NT2/D1 (cell line): ENCODE results near the gene EZH2.

Source experiments
- DNase-seq: peaks from one replicate; pipeline ENCODE4 v3.0.0-alpha.2; 2011; ENCODE audit warnings: low read depth, low spot score
- H3K27me3 ChIP-seq: 2 replicates; pipeline ENCODE4 v1.6.0; 2011; ENCODE audit warnings: mild to moderate bottlenecking; ENCODE audit not compliant: insufficient read length, insufficient read depth
- H3K36me3 ChIP-seq: 2 replicates; pipeline ENCODE4 v1.6.1; 2011; ENCODE audit warnings: mild to moderate bottlenecking, low read length, mixed read lengths; ENCODE audit not compliant: insufficient read depth, insufficient read length
- H3K4me1 ChIP-seq: 2 replicates; pipeline ENCODE4 v1.5.1; 2011; ENCODE audit not compliant: insufficient read depth, insufficient read length
- H3K4me3 ChIP-seq: 2 replicates; pipeline ENCODE4 v1.5.1; 2011; ENCODE audit warnings: low read depth; ENCODE audit not compliant: insufficient read length
- H3K9ac ChIP-seq: 2 replicates; pipeline ENCODE4 v1.6.0; 2011; ENCODE audit warnings: low read depth; ENCODE audit not compliant: insufficient read length
- H3K9me3 ChIP-seq: 2 replicates; pipeline ENCODE4 v1.5.1; 2011; ENCODE audit warnings: mild to moderate bottlenecking, low read length; ENCODE audit not compliant: insufficient read depth
- SUZ12 ChIP-seq: IDR thresholded peaks from 2 replicates; pipeline ENCODE4 v1.6.1; 2011; ENCODE audit not compliant: insufficient read length, insufficient read depth; ENCODE audit errors: extremely low read depth
- YY1 ChIP-seq: IDR thresholded peaks from 2 replicates; pipeline ENCODE4 v1.6.1; 2011; ENCODE audit not compliant: insufficient read length, insufficient read depth
- ZNF274 ChIP-seq: IDR thresholded peaks from 2 replicates; pipeline ENCODE4 v1.6.1; 2011; ENCODE audit warnings: mild to moderate bottlenecking, low read depth, low read length

Gene EZH2

DNA sequence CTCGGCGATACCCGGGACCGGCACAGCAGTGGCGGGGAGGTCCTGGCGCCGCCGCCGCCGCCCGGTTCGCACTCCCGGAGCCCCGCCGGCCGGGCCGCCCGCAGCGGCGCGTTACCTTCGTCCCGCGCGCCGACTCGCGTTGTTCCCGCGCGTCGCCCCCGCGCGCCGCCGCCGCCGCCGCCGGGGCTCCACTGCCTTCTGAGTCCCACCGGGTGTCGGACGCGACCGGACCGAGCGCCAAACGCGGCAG lies at the start of gene EZH2:
Gene EZH2, minus strand, starts transcription at position 243 of the 250 bp plus-strand sequence. CDS start 36,993 bp downstream, outside the sequence.
- no peaks in the 10 kb centered on the region for H3K9me3 ChIP-seq
- TF ChIP-seq YY1 (no peak), ZNF274 (no peak), SUZ12 (no peak)
- H3K27me3 ChIP-seq = no peaks in the 10 kb centered on the region
- peaks cover 3% of the 10 kb centered on the region for H3K36me3 ChIP-seq
- peak within 1 kb of the TSS; percentile 83 for H3K9ac ChIP-seq
- no peak for DNase-seq
- no peaks in the 10 kb centered on the region for H3K4me1 ChIP-seq
- H3K4me3 ChIP-seq = peak within 1 kb of the TSS; percentile 60

DNA sequence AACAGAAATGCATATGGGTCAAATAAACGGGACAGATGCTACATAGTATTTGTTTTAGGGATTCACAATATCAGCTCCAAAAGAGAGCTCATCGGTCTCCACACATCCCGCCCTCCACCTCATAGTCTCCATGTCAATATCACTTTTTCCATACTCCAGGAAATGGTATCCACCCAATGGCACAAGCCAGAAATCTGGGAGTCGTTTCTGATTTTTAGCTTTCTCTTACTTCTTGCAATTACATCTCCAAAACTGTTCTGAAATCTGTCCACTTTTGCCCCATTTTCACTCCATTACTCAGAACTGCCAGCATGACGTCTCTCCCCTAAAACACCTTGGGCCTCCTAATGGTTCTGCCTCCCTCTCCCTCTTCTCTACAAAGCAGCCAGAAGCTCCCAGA lies 47.4 kb upstream of the EZH2 start:
- Histone ChIP-seq H3K36me3 (no peaks in the 10 kb centered on the region), H3K4me3 (no peak overlapping the region), H3K9me3 (no peaks in the 10 kb centered on the region), H3K27me3 (no peaks in the 10 kb centered on the region), H3K9ac (no peak overlapping the region), H3K4me1 (no peaks in the 10 kb centered on the region)
- DNase-seq = no peak
- TF ChIP-seq YY1 = no peak
- no peak for TF ChIP-seq ZNF274
- TF ChIP-seq SUZ12 = no peak

DNA sequence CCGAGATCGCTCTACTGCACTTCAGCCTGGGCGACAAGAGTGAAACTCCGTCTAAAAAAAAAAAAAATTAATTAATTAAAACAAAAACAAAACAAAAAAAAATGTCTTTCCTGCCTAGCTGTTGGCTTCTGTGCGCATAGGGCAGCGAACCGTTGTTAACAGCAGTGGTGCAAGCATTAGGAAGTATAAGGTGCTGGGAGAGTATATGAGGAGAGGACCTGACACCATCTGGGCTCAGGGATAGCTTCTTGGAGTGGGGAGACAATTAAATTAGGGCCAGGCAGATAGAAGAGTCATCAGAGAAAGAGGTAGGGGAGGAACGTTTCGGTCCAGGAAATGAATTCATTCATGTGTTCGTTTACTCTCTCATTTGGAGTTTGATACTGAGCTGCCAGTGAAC lies 46.2 kb upstream of the EZH2 start:
- Histone ChIP-seq H3K9me3 (no peaks in the 10 kb centered on the region), H3K4me1 (no peaks in the 10 kb centered on the region), H3K9ac (no peak overlapping the region), H3K36me3 (no peaks in the 10 kb centered on the region), H3K4me3 (no peak overlapping the region), H3K27me3 (no peaks in the 10 kb centered on the region)
- no peak for TF ChIP-seq SUZ12
- TF ChIP-seq YY1 = no peak
- TF ChIP-seq ZNF274 = no peak
- no peak for DNase-seq

DNA sequence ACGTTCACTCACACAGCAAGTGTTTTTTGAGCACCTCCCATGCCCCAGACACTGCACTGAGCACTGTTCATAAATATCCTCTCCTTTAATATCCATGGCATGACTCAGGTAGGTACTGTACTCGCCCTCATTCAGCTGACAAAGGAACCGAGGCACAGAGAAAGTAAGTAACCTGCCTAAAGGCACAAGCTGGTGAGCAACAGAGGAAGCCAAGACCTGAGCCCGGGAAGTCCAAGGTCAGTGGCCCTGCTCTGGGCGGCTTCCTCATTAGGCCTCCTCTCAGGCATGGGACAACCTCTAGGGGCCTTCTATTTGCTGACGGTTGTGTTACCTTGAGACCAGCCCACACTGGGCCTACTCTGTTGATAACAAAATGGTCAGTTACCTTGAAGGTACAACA lies 45.1 kb upstream of the EZH2 start:
- no peak for DNase-seq
- no peaks in the 10 kb centered on the region for H3K27me3 ChIP-seq
- no peaks in the 10 kb centered on the region for H3K4me1 ChIP-seq
- H3K4me3 ChIP-seq = no peak overlapping the region
- H3K36me3 ChIP-seq = no peaks in the 10 kb centered on the region
- no peak overlapping the region for H3K9ac ChIP-seq
- TF ChIP-seq SUZ12 (no peak), YY1 (no peak), ZNF274 (no peak)
- H3K9me3 ChIP-seq = no peaks in the 10 kb centered on the region

DNA sequence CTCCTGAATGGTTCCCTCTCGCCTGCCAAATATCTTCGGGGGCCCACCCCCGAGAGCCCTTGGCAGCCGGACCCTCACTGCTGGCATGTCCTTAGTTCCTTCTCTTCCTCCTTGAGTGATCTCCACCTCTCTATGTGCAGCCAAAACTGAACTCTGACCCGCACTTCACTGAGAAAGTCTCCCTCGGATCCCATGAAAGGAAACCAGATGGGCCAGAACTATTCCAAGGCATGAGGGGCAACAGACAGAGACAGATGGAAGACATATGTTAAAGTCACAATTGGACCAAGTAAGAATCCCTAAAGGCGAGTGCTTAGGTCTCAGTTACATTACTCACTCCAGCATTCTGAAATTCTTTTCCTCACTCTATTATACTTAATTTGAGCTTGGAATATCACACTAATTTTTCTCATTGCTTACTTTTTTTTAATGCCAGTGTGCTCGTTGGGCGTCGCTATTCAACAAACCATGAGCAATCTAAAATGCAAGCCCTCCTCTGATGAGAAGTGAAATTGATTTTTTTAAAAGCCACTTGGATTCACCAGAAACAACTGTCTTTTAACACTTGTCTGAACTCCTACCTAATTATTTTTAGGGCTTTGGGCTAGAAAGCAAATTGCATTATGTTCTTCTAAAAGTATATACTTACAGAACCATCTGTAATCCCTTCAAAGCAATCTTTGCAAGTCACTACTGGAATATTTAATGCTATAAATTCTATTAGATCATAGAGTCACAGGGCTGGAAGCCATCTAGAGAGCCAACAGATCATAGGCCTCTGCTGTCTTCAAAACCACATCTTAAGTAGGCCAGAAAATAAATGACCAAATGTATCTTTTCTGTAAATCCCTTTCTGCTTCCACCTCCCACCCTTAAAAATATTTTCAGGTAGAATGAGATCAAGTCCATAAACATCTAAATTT lies 43.3 kb upstream of the EZH2 start:
- no peak for DNase-seq
- no peaks in the 10 kb centered on the region for H3K9me3 ChIP-seq
- no peak overlapping the region for H3K9ac ChIP-seq
- H3K4me3 ChIP-seq = no peak overlapping the region
- TF ChIP-seq ZNF274 (no peak), SUZ12 (no peak), YY1 (no peak)
- no peaks in the 10 kb centered on the region for H3K36me3 ChIP-seq
- no peaks in the 10 kb centered on the region for H3K4me1 ChIP-seq
- no peaks in the 10 kb centered on the region for H3K27me3 ChIP-seq

DNA sequence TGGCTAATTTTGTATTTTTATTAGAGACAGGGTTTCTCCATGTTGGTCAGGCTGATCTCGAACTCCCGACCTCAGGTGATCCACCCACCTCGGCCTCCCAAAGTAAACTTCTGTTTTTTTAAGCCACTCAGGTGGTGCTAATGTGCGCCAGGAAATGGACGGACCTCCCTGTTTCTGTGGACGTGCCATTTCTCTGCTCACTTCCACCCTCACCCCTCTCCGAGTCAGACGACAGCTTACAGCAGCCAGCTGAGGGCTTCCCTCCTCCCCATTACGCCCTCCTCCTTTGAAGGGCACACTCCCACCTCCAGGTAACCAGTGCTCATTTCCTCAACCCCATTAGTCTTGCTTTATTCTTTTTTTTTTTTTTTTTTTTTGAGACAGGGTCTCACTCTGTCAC lies 41.7 kb upstream of the EZH2 start:
- Histone ChIP-seq H3K27me3 (no peaks in the 10 kb centered on the region), H3K9ac (no peak overlapping the region), H3K4me3 (no peak overlapping the region), H3K36me3 (no peaks in the 10 kb centered on the region), H3K4me1 (no peaks in the 10 kb centered on the region), H3K9me3 (no peaks in the 10 kb centered on the region)
- DNase-seq = no peak
- TF ChIP-seq YY1 = no peak

DNA sequence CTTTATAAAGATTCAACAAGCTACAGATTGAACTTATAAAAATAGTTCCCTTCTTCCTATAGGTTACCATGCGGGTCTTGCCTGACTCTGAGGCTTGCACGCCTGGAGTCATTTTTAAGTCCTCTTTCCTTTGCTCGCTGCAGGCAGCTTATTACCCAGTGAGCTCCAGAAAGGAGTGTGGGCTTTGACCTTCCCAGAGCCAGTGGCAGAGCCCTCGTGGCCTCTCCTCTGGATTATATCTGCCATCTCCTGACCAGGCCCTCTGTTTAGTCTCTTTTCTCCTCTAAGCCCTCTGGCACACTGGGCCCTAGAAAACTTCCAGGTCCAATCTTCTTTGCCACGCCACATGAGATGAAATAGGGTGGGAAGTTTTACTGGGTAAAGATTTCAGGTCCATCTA lies 39.9 kb upstream of the EZH2 start:
- no peak for DNase-seq
- Histone ChIP-seq H3K9ac (no peak overlapping the region), H3K36me3 (no peaks in the 10 kb centered on the region), H3K4me3 (no peak overlapping the region), H3K4me1 (no peaks in the 10 kb centered on the region), H3K27me3 (no peaks in the 10 kb centered on the region), H3K9me3 (no peaks in the 10 kb centered on the region)
- TF ChIP-seq ZNF274 (no peak), SUZ12 (no peak), YY1 (no peak)

DNA sequence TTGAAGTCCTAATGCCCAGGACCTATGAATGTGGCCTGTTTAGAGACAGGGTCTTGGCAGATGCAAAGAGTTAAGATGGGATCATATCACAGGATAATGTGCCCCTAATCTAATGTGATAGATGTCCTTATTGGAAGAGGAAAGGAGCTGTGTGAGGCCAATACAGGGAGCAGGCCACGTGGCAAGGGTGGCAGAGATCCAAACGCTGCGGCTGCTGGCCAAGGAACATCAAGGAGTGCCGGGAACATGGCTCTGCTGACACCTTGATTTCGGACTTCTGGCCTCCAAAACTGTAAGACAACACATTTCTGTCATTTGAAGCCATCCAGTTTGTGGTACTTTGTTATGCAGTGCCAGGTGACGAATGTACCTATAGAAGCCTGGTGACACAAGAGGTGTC lies 37.7 kb upstream of the EZH2 start:
- Histone ChIP-seq H3K27me3 (no peaks in the 10 kb centered on the region), H3K36me3 (no peaks in the 10 kb centered on the region), H3K4me3 (no peak overlapping the region), H3K9ac (no peak overlapping the region), H3K9me3 (no peaks in the 10 kb centered on the region), H3K4me1 (no peaks in the 10 kb centered on the region)
- TF ChIP-seq SUZ12 = no peak
- TF ChIP-seq ZNF274 = no peak
- TF ChIP-seq YY1 = no peak
- DNase-seq = no peak
